Measurements from ENCODE around the gene MYH16. TPM values are rescaled to one million over a fixed set of nuclear protein-coding genes. Genes with fewer than 3 reads are reported as not detected.
"Not testable (repeated sequence)": the region's sequence is repeated elsewhere in the genome, so short reads cannot be mapped to it uniquely, and the experiment has no call there.

The MYH16 gene
- total and polyA plus RNA-seq, 9 donors = not detected

DNA sequence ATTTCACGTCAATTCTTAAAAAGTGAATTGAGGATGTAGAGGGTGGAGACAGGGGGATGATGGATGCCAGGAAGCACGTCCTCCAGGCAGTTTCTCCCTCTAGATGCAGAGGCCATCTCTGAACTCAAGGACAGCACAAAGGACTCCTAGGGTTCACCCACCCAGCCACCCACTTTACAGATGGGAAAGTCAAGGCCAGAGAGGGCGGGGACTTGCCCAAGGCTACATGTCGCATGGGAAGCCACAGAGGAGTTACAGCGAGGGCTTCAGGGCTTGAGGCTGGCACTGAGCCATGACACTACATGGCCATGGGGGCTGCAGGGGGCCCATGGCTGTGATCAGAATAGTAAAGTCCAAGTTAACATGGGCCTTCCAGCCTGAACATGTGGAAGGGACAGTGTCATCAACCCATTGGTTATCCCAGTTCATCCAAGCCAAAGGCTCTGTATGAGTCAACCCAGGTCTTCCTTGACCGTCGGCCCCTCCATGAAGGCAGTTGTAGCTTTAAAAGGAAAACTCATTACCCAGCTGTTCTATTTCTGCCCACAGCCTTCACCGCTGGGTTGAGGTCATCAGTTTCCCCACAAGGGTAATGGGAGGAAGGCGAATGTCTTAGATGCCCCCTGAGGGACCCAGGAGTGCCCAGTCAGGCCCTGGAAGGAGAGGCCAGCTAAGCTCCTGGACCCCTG lies 40.4 kb upstream of the MYH16 start:
- TF ChIP-seq EP300 (IDR thresholded peaks at IDR 0.05) = no peak
- TF ChIP-seq, protein P1, sequence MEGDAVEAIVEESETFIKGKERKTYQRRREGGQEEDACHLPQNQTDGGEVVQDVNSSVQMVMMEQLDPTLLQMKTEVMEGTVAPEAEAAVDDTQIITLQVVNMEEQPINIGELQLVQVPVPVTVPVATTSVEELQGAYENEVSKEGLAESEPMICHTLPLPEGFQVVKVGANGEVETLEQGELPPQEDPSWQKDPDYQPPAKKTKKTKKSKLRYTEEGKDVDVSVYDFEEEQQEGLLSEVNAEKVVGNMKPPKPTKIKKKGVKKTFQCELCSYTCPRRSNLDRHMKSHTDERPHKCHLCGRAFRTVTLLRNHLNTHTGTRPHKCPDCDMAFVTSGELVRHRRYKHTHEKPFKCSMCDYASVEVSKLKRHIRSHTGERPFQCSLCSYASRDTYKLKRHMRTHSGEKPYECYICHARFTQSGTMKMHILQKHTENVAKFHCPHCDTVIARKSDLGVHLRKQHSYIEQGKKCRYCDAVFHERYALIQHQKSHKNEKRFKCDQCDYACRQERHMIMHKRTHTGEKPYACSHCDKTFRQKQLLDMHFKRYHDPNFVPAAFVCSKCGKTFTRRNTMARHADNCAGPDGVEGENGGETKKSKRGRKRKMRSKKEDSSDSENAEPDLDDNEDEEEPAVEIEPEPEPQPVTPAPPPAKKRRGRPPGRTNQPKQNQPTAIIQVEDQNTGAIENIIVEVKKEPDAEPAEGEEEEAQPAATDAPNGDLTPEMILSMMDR (IDR thresholded peaks at IDR 0.05) = no peak
- no peak for TF ChIP-seq POLR2A (IDR thresholded peaks at IDR 0.05)
- no peak overlapping the region for H3K4me3 ChIP-seq
- no peaks in the 10 kb centered on the region for H3K27me3 ChIP-seq
- no peaks in the 10 kb centered on the region for H3K4me1 ChIP-seq (ENCODE audit: insufficient read depth)
- 77 to 78% (median 78%) methylated on average over 9 of the region's 9 CpGs for WGBS, 3 donors
- DNase-seq = no peak
- no peak overlapping the region for H3K27ac ChIP-seq
- no peaks in the 10 kb centered on the region for H3K9me3 ChIP-seq
- no peaks in the 10 kb centered on the region for H3K36me3 ChIP-seq
- intact Hi-C loops (cut with DNase I) = no loop called here

DNA sequence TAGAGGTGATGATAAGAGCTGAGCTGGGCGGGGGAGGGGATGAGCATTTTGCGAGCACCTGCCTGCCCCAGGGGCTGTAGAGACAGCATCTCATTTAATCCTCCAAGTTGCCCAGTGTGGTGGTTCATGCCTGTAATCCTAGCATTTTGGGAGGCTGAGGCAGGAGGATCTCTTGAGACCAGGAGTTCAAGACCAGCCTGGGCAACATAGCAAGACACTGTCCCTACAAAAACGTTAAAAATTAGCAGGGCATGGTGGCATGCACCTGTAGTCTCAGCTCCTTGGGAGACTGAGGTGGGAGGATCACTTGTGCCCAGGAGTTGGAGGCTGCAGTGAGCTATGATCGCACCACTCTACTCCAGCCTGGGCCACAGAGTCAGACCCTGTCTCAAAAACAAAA lies 39.7 kb upstream of the MYH16 start:
- DNase-seq; H3K27ac ChIP-seq; H3K27me3 ChIP-seq; H3K36me3 ChIP-seq; H3K4me1 ChIP-seq (ENCODE audit: insufficient read depth); H3K4me3 ChIP-seq; H3K9me3 ChIP-seq; intact Hi-C loops (cut with DNase I): not testable (repeated sequence)
- WGBS, 3 donors = 88 to 94% (median 91%) methylated on average over 4 of the region's 4 CpGs

DNA sequence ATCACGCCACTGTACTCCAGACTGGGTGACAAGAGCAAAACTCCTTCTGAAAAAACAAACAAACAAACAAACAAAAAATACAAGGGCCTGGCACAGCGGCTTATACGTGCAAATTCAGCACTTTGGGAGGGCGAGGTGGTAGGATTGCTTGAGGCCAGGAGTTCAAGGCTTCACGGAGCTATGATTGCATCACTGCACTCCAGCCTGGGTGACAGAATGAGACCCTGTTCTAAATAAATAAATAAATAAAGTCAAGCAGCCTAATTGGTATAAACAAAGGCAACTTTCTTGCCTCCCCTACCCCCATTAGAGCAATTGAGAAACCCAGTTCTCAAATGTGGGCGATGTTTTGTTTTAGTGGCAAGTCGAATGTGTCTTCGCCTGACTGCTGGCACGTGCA lies 38.5 kb upstream of the MYH16 start:
- Histone ChIP-seq H3K36me3 (no peaks in the 10 kb centered on the region), H3K9me3 (no peaks in the 10 kb centered on the region), H3K27ac (no peak overlapping the region), H3K4me3 (no peak overlapping the region), H3K4me1 (ENCODE audit: insufficient read depth) (no peaks in the 10 kb centered on the region), H3K27me3 (no peaks in the 10 kb centered on the region)
- intact Hi-C loops (cut with DNase I) = no loop called here
- TF ChIP-seq, protein P1 (IDR thresholded peaks at IDR 0.05) = no peak
- TF ChIP-seq POLR2A (IDR thresholded peaks at IDR 0.05) = no peak
- no peak for TF ChIP-seq EP300 (IDR thresholded peaks at IDR 0.05)
- 84 to 90% (median 87%) methylated on average over 9 of the region's 9 CpGs for WGBS, 3 donors
- DNase-seq = no peak

DNA sequence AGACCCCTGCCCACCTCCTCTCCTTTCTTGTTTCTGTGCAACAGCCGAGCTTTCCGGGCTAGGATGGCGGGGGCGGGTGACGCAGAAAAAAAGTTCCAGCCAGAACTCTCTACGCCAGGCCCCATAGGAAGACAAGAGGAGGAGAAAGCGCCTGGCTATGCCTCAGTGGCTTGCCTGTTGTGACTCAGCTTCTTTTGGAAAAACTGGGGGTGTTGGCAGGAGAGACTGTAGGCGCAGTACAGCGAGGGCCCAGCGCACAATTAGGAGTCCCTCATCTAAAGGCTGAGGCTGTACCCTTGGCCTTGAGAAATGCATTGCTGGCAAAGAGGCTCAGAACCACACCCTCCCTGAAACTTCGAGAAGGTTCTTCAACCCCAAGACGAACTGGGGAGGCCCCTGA lies 36.7 kb upstream of the MYH16 start:
- intact Hi-C loops (cut with DNase I) = no loop called here
- WGBS, 3 donors = 82 to 87% (median 86%) methylated on average over 12 of the region's 12 CpGs
- Histone ChIP-seq H3K4me3 (no peak overlapping the region), H3K27me3 (no peaks in the 10 kb centered on the region), H3K9me3 (no peaks in the 10 kb centered on the region), H3K4me1 (ENCODE audit: insufficient read depth) (no peaks in the 10 kb centered on the region), H3K27ac (no peak overlapping the region), H3K36me3 (no peaks in the 10 kb centered on the region)
- no peak for DNase-seq
- TF ChIP-seq, protein P1 (IDR thresholded peaks at IDR 0.05) = no peak
- TF ChIP-seq POLR2A (IDR thresholded peaks at IDR 0.05) (no peak), EP300 (IDR thresholded peaks at IDR 0.05) (no peak)

DNA sequence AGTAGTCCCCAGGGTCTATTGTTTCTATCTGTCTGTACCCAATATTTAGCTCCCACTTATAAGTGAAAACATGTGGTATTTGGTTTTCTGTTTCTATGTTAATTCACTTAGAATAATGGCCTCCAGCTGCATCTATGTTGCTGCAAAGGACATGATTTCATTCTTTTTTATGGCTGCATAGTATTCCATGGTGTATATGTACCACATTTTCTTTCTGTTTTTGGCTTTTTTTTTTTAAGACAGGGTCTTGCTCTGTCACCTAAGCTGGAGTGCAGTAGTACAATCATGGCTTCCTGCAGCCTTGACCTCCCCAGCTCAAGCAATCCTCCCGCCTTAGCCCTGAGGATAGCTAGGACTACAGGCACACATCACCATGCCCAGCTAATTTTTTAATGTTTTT lies 34.8 kb upstream of the MYH16 start:
- DNase-seq; H3K36me3 ChIP-seq; H3K4me1 ChIP-seq (ENCODE audit: insufficient read depth); intact Hi-C loops (cut with DNase I); H3K4me3 ChIP-seq; H3K27me3 ChIP-seq; H3K27ac ChIP-seq; H3K9me3 ChIP-seq: not testable (repeated sequence)
- 85 to 93% (median 85%) methylated on average over 1 of the region's 1 CpG for WGBS, 3 donors
